GM13976 (cell line): ENCODE data around the gene CHSY1.

ENCODE experiments used
- DNase-seq: peaks from one replicate; pipeline ENCODE4 v3.0.0; 2012; ENCODE audit warnings: low spot score
- CTCF ChIP-seq: IDR thresholded peaks from 2 replicates; pipeline ENCODE4 v1.5.1; 2012; ENCODE audit warnings: borderline replicate concordance, mild to moderate bottlenecking; ENCODE audit not compliant: insufficient read depth; ENCODE audit errors: extremely low read depth, missing control alignments, control extremely low read depth
- in situ Hi-C: fragments of 300-500 bp; cut with MboI; formaldehyde crosslinking; loops from one replicate; pipeline ENCODE4 v1.12.0; 2022; ENCODE audit warnings: low sequenced_read_pairs, mixed read lengths, inconsistent platforms; ENCODE audit not compliant: unreplicated experiment

CHSY1 gene

GRCh38 chr15:101198800-101199199, 53.0 kb downstream of the CHSY1 start:
- DNase-seq, result no peak
- no peak for TF ChIP-seq CTCF
- in situ Hi-C loops, result no loop called here

GRCh38 chr15:101198031-101198575, 53.7 kb downstream of the CHSY1 start:
- in situ Hi-C loops, result no loop called here
- DNase-seq, result no peak
- TF ChIP-seq CTCF, result no peak

- DNase-seq, result no peak
- in situ Hi-C loops, result no loop called here
- no peak for TF ChIP-seq CTCF
Measured at GRCh38 chr15:101194546-101195125, 57.2 kb downstream of the CHSY1 start.

GRCh38 chr15:101193806-101194545, 57.9 kb downstream of the CHSY1 start:
- in situ Hi-C loops, result no loop called here
- TF ChIP-seq CTCF, result no peak
- DNase-seq, result no peak

- in situ Hi-C loops, result no loop called here
- TF ChIP-seq CTCF, result no peak
- no peak for DNase-seq
Measured at GRCh38 chr15:101193120-101193644, 58.7 kb downstream of the CHSY1 start.

GRCh38 chr15:101192081-101192480, 59.8 kb downstream of the CHSY1 start:
- DNase-seq, result no peak
- in situ Hi-C loops, result no loop called here
- no peak for TF ChIP-seq CTCF
